ENCODE measurements around the gene MVP.
"Not testable (repeated sequence)": the region's sequence is repeated elsewhere in the genome, so short reads cannot be mapped to it uniquely, and the experiment has no call there.

The MVP gene

DNA sequence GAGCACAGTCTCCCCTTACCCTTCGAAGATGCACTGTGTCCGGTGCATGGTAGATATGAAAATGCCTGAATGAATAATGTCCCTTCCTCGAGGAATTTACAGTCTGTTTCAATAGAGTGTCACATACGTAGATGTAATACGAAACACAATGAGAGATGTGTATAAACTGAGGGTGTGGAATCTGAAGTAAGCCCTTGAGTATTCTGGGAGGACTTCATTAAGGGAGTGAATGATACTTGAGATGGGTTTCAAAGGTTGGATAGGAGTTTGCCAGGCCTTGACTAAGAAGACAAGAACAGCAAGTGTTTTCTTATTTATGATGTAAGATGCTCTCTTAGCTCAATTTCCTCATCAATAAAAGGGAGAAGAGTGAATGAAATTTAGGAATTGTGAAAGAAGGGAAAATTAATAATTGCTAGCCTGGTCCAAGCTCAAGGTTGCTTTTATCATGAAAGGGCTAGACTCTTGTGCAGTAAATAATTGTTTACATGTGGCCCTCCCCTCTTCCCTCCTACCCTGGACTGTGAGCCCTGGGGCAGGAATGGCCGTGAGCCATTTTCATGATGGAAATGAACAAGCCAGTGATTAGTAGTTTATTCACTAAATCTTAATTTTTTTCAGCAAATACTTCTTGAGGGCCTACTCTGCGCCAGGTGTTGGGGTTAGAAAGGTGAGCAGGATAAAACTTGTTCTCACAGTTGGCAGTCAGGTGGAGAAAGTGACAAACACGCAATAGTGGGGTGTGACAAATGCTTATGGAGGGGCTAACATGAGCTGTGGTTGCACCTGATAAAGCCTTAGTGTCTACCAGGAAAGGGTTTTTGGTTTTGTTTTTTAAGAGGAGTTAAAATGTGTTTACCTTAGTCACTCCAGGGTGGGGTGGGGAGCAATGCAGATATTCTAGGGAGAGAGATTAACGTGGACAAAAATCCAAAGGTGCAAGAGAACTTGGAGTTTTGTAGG lies 28.1 kb upstream of the MVP start:
- no peak for TF ChIP-seq CTCF (conservative IDR thresholded peaks at IDR 0.05; ENCODE audit: low read length)
- no peak for DNase-seq (ENCODE audit: low read depth)

GRCh38 chr16:29793153-29793552 lies 27.1 kb upstream of the MVP start:
- not testable (repeated sequence) for DNase-seq (ENCODE audit: low read depth); H3K4me3 ChIP-seq (ENCODE audit: low read length)

More for the DNA sequence above, 28.1 kb upstream of the MVP start:
- H3K4me3 ChIP-seq (ENCODE audit: low read length), result peak overlapping the region; percentile 89

- DNase-seq (ENCODE audit: low read depth), result no peak
- no peak overlapping the region for H3K4me3 ChIP-seq (ENCODE audit: low read length)
- TF ChIP-seq CTCF (conservative IDR thresholded peaks at IDR 0.05; ENCODE audit: low read length), result no peak
Observed at GRCh38 chr16:29794231-29794710, 26.0 kb upstream of the MVP start.

GRCh38 chr16:29802416-29802935 lies 17.8 kb upstream of the MVP start:
- no peak for TF ChIP-seq CTCF (conservative IDR thresholded peaks at IDR 0.05; ENCODE audit: low read length)

DNA sequence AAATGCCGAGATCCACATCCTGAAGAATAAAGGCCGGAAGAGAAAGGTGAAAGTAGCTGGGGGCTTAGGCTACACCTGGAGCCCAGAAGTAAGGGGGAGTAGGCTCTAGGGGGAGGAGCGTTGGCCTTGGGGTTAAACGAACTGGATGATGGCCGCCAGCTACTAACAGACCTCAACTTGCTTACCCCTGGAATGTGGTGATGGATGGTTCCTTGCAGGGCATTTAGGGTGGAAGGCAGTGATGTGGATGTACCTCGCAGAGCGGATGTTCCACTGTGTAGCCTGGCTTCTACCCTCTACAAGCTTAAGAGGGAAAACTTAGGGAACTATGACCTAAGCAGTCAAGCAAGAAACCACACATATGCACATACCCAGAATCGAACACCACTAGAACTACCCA lies 16.2 kb upstream of the MVP start:
- no peak for DNase-seq (ENCODE audit: low read depth)
- no peak for TF ChIP-seq CTCF (conservative IDR thresholded peaks at IDR 0.05; ENCODE audit: low read length)
- no peak overlapping the region for H3K4me3 ChIP-seq (ENCODE audit: low read length)

More at GRCh38 chr16:29802416-29802935, 17.8 kb upstream of the MVP start:
- no peak overlapping the region for H3K4me3 ChIP-seq (ENCODE audit: low read length)
- DNase-seq (ENCODE audit: low read depth), result no peak

GRCh38 chr16:29804455-29805231 lies 15.6 kb upstream of the MVP start:
- peak; percentile 55 for DNase-seq (ENCODE audit: low read depth)
- peak overlapping the region; percentile 94 for H3K4me3 ChIP-seq (ENCODE audit: low read length)
- no peak for TF ChIP-seq CTCF (conservative IDR thresholded peaks at IDR 0.05; ENCODE audit: low read length)

Measured in AG10803 (cell line).